ENCODE measurements around the gene TEX2. TPM values are rescaled to one million over a fixed set of nuclear protein-coding genes. Genes with fewer than 3 reads are reported as not detected.

TEX2 gene
- total RNA-seq, 1 experiment from 2014 or later: 20.2 TPM

- Mint-ChIP-seq H3K9me3 (ENCODE audit: unreplicated experiment) (no peaks in the 10 kb centered on the region), H3K27ac (ENCODE audit: unreplicated experiment) (no peak overlapping the region), H3K27me3 (ENCODE audit: insufficient read depth, unreplicated experiment) (no peaks in the 10 kb centered on the region), H3K4me3 (ENCODE audit: unreplicated experiment) (no peak overlapping the region), H3K4me1 (ENCODE audit: low read depth, unreplicated experiment) (peaks cover 3% of the 10 kb centered on the region), H3K36me3 (ENCODE audit: insufficient read depth, unreplicated experiment) (no peaks in the 10 kb centered on the region)
- no peak for TF ChIP-seq CTCF (IDR thresholded peaks at IDR 0.05; ENCODE audit: insufficient read depth in 1 of 2, low read depth in 1 of 2, low read length in 1 of 2, severe bottlenecking in 1 of 2, unreplicated experiment in 1 of 2)
- POLR2A ChIA-PET: no interaction called here
- BruUV-seq (replicated peaks): no TSS peak
- DNase-seq: no peak
- CTCF ChIA-PET: interaction anchor here (0.6 kb wide), 1 partner anchor 71 kb away, joined by 3 read pairs; no protein-coding TSS in a partner anchor
- intact Hi-C loops (cut with micrococcal nuclease; ENCODE audit: unreplicated experiment): no loop called here
- no peaks in the 10 kb centered on the region for H3K27me3 ChIP-seq (replicated peaks; ENCODE audit: control insufficient read depth, insufficient read depth, low read length)
- no peaks in the 10 kb centered on the region for H3K36me3 ChIP-seq (ENCODE audit: control insufficient read depth, insufficient read depth, low read length)
- peaks cover 3% of the 10 kb centered on the region for H3K4me1 ChIP-seq
- H3K4me3 ChIP-seq (ENCODE audit: low read depth, low read length): no peak overlapping the region
- no peaks in the 10 kb centered on the region for H3K9me3 ChIP-seq
Measured at GRCh38 chr17:64205804-64206203, 57.3 kb downstream of the TEX2 start.

- H3K9me3 Mint-ChIP-seq (ENCODE audit: unreplicated experiment): no peaks in the 10 kb centered on the region
- H3K4me3 ChIP-seq (ENCODE audit: low read depth, low read length): no peak overlapping the region
- H3K27me3 ChIP-seq (replicated peaks; ENCODE audit: control insufficient read depth, insufficient read depth, low read length): no peaks in the 10 kb centered on the region
- H3K36me3 ChIP-seq (ENCODE audit: control insufficient read depth, insufficient read depth, low read length): no peaks in the 10 kb centered on the region
- H3K9me3 ChIP-seq: no peaks in the 10 kb centered on the region
- H3K27ac Mint-ChIP-seq (ENCODE audit: unreplicated experiment): no peak overlapping the region
- ChIA-PET POLR2A (no interaction called here), CTCF (no interaction called here)
- no peak for TF ChIP-seq CTCF (IDR thresholded peaks at IDR 0.05; ENCODE audit: insufficient read depth in 1 of 2, low read depth in 1 of 2, low read length in 1 of 2, severe bottlenecking in 1 of 2, unreplicated experiment in 1 of 2)
- intact Hi-C loops (cut with micrococcal nuclease; ENCODE audit: unreplicated experiment): no loop called here
- H3K4me1 Mint-ChIP-seq (ENCODE audit: low read depth, unreplicated experiment): peaks cover 8% of the 10 kb centered on the region
- no peak overlapping the region for H3K4me3 Mint-ChIP-seq (ENCODE audit: unreplicated experiment)
- DNase-seq: no peak
- no peaks in the 10 kb centered on the region for H3K27me3 Mint-ChIP-seq (ENCODE audit: insufficient read depth, unreplicated experiment)
- no TSS peak for BruUV-seq (replicated peaks)
- no peaks in the 10 kb centered on the region for H3K36me3 Mint-ChIP-seq (ENCODE audit: insufficient read depth, unreplicated experiment)
- H3K4me1 ChIP-seq: peaks cover 14% of the 10 kb centered on the region
Measured at GRCh38 chr17:64203630-64204029, 59.4 kb downstream of the TEX2 start.

GRCh38 chr17:64202683-64203344, 60.2 kb downstream of the TEX2 start:
- intact Hi-C loops (cut with micrococcal nuclease; ENCODE audit: unreplicated experiment): no loop called here
- BruUV-seq (replicated peaks): no TSS peak

More at GRCh38 chr17:64202683-64203344, 60.2 kb downstream of the TEX2 start:
- H3K36me3 ChIP-seq (ENCODE audit: control insufficient read depth, insufficient read depth, low read length): no peaks in the 10 kb centered on the region
- ChIA-PET POLR2A (interaction anchor here (0.5 kb wide), 1 partner anchor 57 kb away, joined by 3 read pairs; no protein-coding TSS in a partner anchor), CTCF (interaction anchor here (0.6 to 1.1 kb wide), 4 partner anchors 25 to 313 kb away, joined by 3 to 4 read pairs (median 3); no protein-coding TSS in a partner anchor)
- Mint-ChIP-seq H3K9me3 (ENCODE audit: unreplicated experiment) (no peaks in the 10 kb centered on the region), H3K4me1 (ENCODE audit: low read depth, unreplicated experiment) (peaks cover 8% of the 10 kb centered on the region), H3K27ac (ENCODE audit: unreplicated experiment) (no peak overlapping the region), H3K27me3 (ENCODE audit: insufficient read depth, unreplicated experiment) (no peaks in the 10 kb centered on the region), H3K4me3 (ENCODE audit: unreplicated experiment) (no peak overlapping the region), H3K36me3 (ENCODE audit: insufficient read depth, unreplicated experiment) (no peaks in the 10 kb centered on the region)
- no peaks in the 10 kb centered on the region for H3K27me3 ChIP-seq (replicated peaks; ENCODE audit: control insufficient read depth, insufficient read depth, low read length)
- TF ChIP-seq CTCF (IDR thresholded peaks at IDR 0.05; ENCODE audit: insufficient read depth in 1 of 2, low read depth in 1 of 2, low read length in 1 of 2, severe bottlenecking in 1 of 2, unreplicated experiment in 1 of 2): no peak
- H3K4me1 ChIP-seq: peaks cover 14% of the 10 kb centered on the region
- no peaks in the 10 kb centered on the region for H3K9me3 ChIP-seq
- no peak for DNase-seq
- no peak overlapping the region for H3K4me3 ChIP-seq (ENCODE audit: low read depth, low read length)
